ENCODE results near the gene UQCRHL.

Gene UQCRHL

GRCh38 chr1:15796086-15796462 is 11.4 kb downstream of the UQCRHL start:
- no peak for DNase-seq

GRCh38 chr1:15788624-15789301 is 18.7 kb downstream of the UQCRHL start:
- DNase-seq, result no peak

- DNase-seq, result no peak
Observed at GRCh38 chr1:15786581-15786980, 20.9 kb downstream of the UQCRHL start.

GRCh38 chr1:15785683-15786082 is 21.8 kb downstream of the UQCRHL start:
- no peak for DNase-seq

- no peak for DNase-seq
Observed at GRCh38 chr1:15777909-15778707, 29.3 kb downstream of the UQCRHL start.

- DNase-seq, result no peak
Observed at GRCh38 chr1:15775706-15776105, 31.7 kb downstream of the UQCRHL start.

GRCh38 chr1:15771836-15772515 is 35.5 kb downstream of the UQCRHL start:
- DNase-seq, result no peak

- no peak for DNase-seq
Observed at GRCh38 chr1:15770313-15770962, 37.0 kb downstream of the UQCRHL start.

GRCh38 chr1:15768388-15768787 is 39.1 kb downstream of the UQCRHL start:
- DNase-seq, result no peak

- no peak for DNase-seq
Observed at GRCh38 chr1:15767941-15768340, 39.5 kb downstream of the UQCRHL start.

GRCh38 chr1:15765495-15766194 is 41.8 kb downstream of the UQCRHL start:
- no peak for DNase-seq

GRCh38 chr1:15764890-15765289 is 42.6 kb downstream of the UQCRHL start:
- DNase-seq, result no peak

GRCh38 chr1:15764269-15764764 is 43.1 kb downstream of the UQCRHL start:
- no peak for DNase-seq

- no peak for DNase-seq
Observed at GRCh38 chr1:15762546-15762945, 44.9 kb downstream of the UQCRHL start.

- DNase-seq, result no peak
Observed at GRCh38 chr1:15761366-15762128, 45.9 kb downstream of the UQCRHL start.

GRCh38 chr1:15760520-15761211 is 46.8 kb downstream of the UQCRHL start:
- no peak for DNase-seq

GRCh38 chr1:15758953-15759661 is 48.3 kb downstream of the UQCRHL start:
- no peak for DNase-seq

GRCh38 chr1:15758343-15758931 is 49.0 kb downstream of the UQCRHL start, which contains the start of gene FBLIM1:
Gene FBLIM1, plus strand, starts transcription at chr1:15758795. Its CDS starts 6,189 bp downstream, at chr1:15764984.
- DNase-seq, result no peak

- DNase-seq, result no peak
Observed at GRCh38 chr1:15757575-15758342, 49.7 kb downstream of the UQCRHL start.
